ENCODE data around the gene USP34. TPM values are rescaled to one million over a fixed set of nuclear protein-coding genes. Genes with fewer than 3 reads are reported as not detected.
A peak's percentile ranks its signal among the peaks of the same experiment; 100 is the strongest.
"Not testable (repeated sequence)": the region's sequence is repeated elsewhere in the genome, so short reads cannot be mapped to it uniquely, and the experiment has no call there.

USP34 gene
- total and polyA plus RNA-seq, 9 of the 15 experiments (the other 6 are each of a cell fraction or from before 2014, with no cell fraction given): 19.8 to 108 (median 67.8) TPM

GRCh38 chr2:61165082-61165481, 305.8 kb downstream of the USP34 start:
- H4K20me1 ChIP-seq (replicated peaks; ENCODE audit: control insufficient read depth, insufficient read depth, low read length); FAIRE-seq; H3K9ac ChIP-seq (ENCODE audit: insufficient read depth in 1 of 2, low read depth in 2 of 2, low read length in 2 of 2); H3K27ac ChIP-seq (ENCODE audit: extremely low read depth, low read depth, low read length); DNase-seq (ENCODE audit: extremely low read depth in 1 of 4, low spot score in 3 of 4); H3K4me1 ChIP-seq (replicated peaks in 1 of 2; ENCODE audit: control insufficient read depth in 2 of 2, insufficient read depth in 2 of 2, low read length in 2 of 2); H3K9me3 ChIP-seq (replicated peaks; ENCODE audit: control insufficient read depth, insufficient read depth, low read depth, low read length); H2AFZ ChIP-seq (ENCODE audit: low read depth, low read length); ATAC-seq; H3K9me1 ChIP-seq (ENCODE audit: control insufficient read depth, insufficient read depth, low read length); H3K4me2 ChIP-seq (ENCODE audit: insufficient read depth, low read length); BruUV-seq (replicated peaks); H3K4me3 ChIP-seq; H3K36me3 ChIP-seq (ENCODE audit: control insufficient read depth, insufficient read depth, low read length); in situ Hi-C loops (cut with MboI); H3K27me3 ChIP-seq (ENCODE audit: control insufficient read depth in 2 of 2, insufficient read depth in 2 of 2, low read length in 2 of 2); intact Hi-C loops (cut with micrococcal nuclease); CTCF ChIA-PET (ENCODE audit: low intra/inter-chr PET ratio); H3K79me2 ChIP-seq (ENCODE audit: control insufficient read depth, insufficient read depth, low read length): not testable (repeated sequence)
- POLR2A ChIA-PET: interaction anchor here (5.6 kb wide), 1 partner anchor 12 kb away, joined by 28 read pairs; no protein-coding TSS in a partner anchor
- 62% methylated on average over 5 of the region's 7 CpGs for WGBS (ENCODE audit: insufficient coverage, low coverage, missing lambda C conversion rate)
- peak; percentile 77 for TF ChIP-seq ZNF121 (CRISPR knock-in tag; conservative IDR thresholded peaks at IDR 0.05)

GRCh38 chr2:61162721-61163120, 308.2 kb downstream of the USP34 start:
- Histone ChIP-seq H4K20me1 (replicated peaks; ENCODE audit: control insufficient read depth, insufficient read depth, low read length) (no peaks in the 10 kb centered on the region), H3K4me1 (replicated peaks in 1 of 2; ENCODE audit: control insufficient read depth in 2 of 2, insufficient read depth in 2 of 2, low read length in 2 of 2) (peaks cover 0 to 6% of the 10 kb centered on the region in 2 experiments; a peak in 3 of 5 replicates), H3K27ac (ENCODE audit: extremely low read depth, low read depth, low read length) (no peak overlapping the region), H3K27me3 (ENCODE audit: control insufficient read depth in 2 of 2, insufficient read depth in 2 of 2, low read length in 2 of 2) (no peaks in the 10 kb centered on the region), H2AFZ (ENCODE audit: low read depth, low read length) (no peak overlapping the region; the same call in 1 of the 2 replicates), H3K79me2 (ENCODE audit: control insufficient read depth, insufficient read depth, low read length) (no peaks in the 10 kb centered on the region), H3K4me2 (ENCODE audit: insufficient read depth, low read length) (no peak overlapping the region), H3K36me3 (ENCODE audit: control insufficient read depth, insufficient read depth, low read length) (no peaks in the 10 kb centered on the region), H3K9me3 (replicated peaks; ENCODE audit: control insufficient read depth, insufficient read depth, low read depth, low read length) (no peaks in the 10 kb centered on the region), H3K9me1 (ENCODE audit: control insufficient read depth, insufficient read depth, low read length) (no peaks in the 10 kb centered on the region), H3K9ac (ENCODE audit: insufficient read depth in 1 of 2, low read depth in 2 of 2, low read length in 2 of 2) (no peak overlapping the region), H3K4me3 (no peak overlapping the region)
- POLR2A ChIA-PET: interaction anchor here (1.2 kb wide), 2 partner anchors 10 to 601 kb away, joined by 3 to 4 read pairs; no protein-coding TSS in a partner anchor
- WGBS (ENCODE audit: insufficient coverage, low coverage, missing lambda C conversion rate): 22% methylated on average over 5 of the region's 5 CpGs
- CTCF ChIA-PET (ENCODE audit: low intra/inter-chr PET ratio): no interaction called here
- intact Hi-C loops (cut with micrococcal nuclease) (no loop called here), in situ Hi-C loops (cut with MboI) (no loop called here)
- no TSS peak for BruUV-seq (replicated peaks)
- TF ChIP-seq DIDO1 (tag; IDR thresholded peaks at IDR 0.05; ENCODE audit: low read depth) (no peak), ZNF699 (CRISPR knock-in tag; IDR thresholded peaks at IDR 0.05; ENCODE audit: insufficient replicate concordance) (no peak), PATZ1 (CRISPR knock-in tag; IDR thresholded peaks at IDR 0.05; ENCODE audit: borderline replicate concordance) (no peak), ELK3 (CRISPR knock-in tag; IDR thresholded peaks at IDR 0.05) (no peak), JUND (IDR thresholded peaks at IDR 0.05; ENCODE audit: borderline replicate concordance, low read depth, low read length) (no peak), JUND (tag; IDR thresholded peaks at IDR 0.05; ENCODE audit: borderline replicate concordance, low read depth, low read length) (no peak), ZNF277 (CRISPR knock-in tag; IDR thresholded peaks at IDR 0.05; ENCODE audit: borderline replicate concordance) (no peak), CGGBP1 (CRISPR knock-in tag; IDR thresholded peaks at IDR 0.05) (no peak)
- no peak for DNase-seq (ENCODE audit: extremely low read depth in 1 of 4, low spot score in 3 of 4)
- no peak for ATAC-seq
- FAIRE-seq: no peak

Measured in K562 (cell line).